SH-SY5Y (cell line): ENCODE data around the gene EMC10.

Experiments
- GATA2 ChIP-seq: IDR thresholded peaks from 2 replicates; pipeline ENCODE4 v1.6.1; 2011; ENCODE audit warnings: mild to moderate bottlenecking, low read depth, low read length
- GATA3 ChIP-seq: IDR thresholded peaks from 2 replicates; pipeline ENCODE4 v1.6.1; 2011; ENCODE audit warnings: low read depth, mild to moderate bottlenecking, low read length, moderate library complexity

DNA sequence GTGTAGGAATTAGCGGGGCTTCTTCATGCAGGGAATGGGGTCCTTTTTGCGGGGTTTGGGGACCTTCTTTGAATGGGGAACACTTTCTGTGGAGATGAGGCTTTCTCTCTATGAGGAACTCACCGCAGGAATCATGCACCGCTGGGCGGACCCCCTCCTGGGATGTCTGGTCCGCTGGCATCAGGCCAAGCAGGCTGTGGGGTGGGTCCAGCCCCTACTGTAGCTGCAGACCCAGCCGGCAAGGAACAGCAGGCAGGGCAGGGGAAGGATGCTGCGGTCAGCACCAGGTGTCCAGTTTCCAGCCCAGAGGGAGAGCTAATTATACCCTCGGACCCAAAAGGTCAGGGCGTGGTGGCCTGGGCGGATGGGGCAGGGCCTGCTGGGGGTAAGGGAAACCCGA is 41.8 kb upstream of the EMC10 start:
- TF ChIP-seq GATA2 (no peak), GATA3 (no peak)
